ENCODE data around the gene CDC45. TPM values are rescaled to one million over a fixed set of nuclear protein-coding genes. Genes with fewer than 3 reads are reported as not detected.
A peak's percentile ranks its signal among the peaks of the same experiment; 100 is the strongest.

Gene CDC45
- total and polyA plus RNA-seq, 2 donors from 2014 or later = 0.32 to 1.1 TPM

- H3K4me1 ChIP-seq (ENCODE audit: control insufficient read depth in 2 of 3, insufficient read depth in 2 of 3, low read depth in 1 of 3, low read length in 3 of 3) = no peaks in the 10 kb centered on the region
- no peak overlapping the region for H3K9ac ChIP-seq (ENCODE audit: low read length in 3 of 3)
- no peaks in the 10 kb centered on the region for H3K27me3 ChIP-seq (ENCODE audit: control insufficient read depth, insufficient read depth, low read length)
- H3K36me3 ChIP-seq (ENCODE audit: control insufficient read depth in 2 of 3, insufficient read depth in 3 of 3, low read length in 3 of 3) = peaks cover 9 to 53% (median 44%) of the 10 kb centered on the region in 3 donors
- no peak overlapping the region for H3K4me3 ChIP-seq (ENCODE audit: low read length in 3 of 3)
- intact Hi-C loops (cut with DNase I) = no loop called here
- DNase-seq = peak in 1 of 5 donors; percentile 81
- TF ChIP-seq, protein P1, sequence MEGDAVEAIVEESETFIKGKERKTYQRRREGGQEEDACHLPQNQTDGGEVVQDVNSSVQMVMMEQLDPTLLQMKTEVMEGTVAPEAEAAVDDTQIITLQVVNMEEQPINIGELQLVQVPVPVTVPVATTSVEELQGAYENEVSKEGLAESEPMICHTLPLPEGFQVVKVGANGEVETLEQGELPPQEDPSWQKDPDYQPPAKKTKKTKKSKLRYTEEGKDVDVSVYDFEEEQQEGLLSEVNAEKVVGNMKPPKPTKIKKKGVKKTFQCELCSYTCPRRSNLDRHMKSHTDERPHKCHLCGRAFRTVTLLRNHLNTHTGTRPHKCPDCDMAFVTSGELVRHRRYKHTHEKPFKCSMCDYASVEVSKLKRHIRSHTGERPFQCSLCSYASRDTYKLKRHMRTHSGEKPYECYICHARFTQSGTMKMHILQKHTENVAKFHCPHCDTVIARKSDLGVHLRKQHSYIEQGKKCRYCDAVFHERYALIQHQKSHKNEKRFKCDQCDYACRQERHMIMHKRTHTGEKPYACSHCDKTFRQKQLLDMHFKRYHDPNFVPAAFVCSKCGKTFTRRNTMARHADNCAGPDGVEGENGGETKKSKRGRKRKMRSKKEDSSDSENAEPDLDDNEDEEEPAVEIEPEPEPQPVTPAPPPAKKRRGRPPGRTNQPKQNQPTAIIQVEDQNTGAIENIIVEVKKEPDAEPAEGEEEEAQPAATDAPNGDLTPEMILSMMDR (IDR thresholded peaks at IDR 0.05; ENCODE audit: borderline replicate concordance, extremely low read depth, insufficient read depth) = no peak
- H3K27ac ChIP-seq (ENCODE audit: low read depth in 2 of 2, low read length in 2 of 2) = no peak overlapping the region
- FAIRE-seq = no peak
- H3K9me3 ChIP-seq (ENCODE audit: control insufficient read depth in 2 of 3, insufficient read depth in 1 of 3, low read length in 3 of 3) = no peaks in the 10 kb centered on the region
These were observed 15.9 kb upstream of the CDC45 start for GRCh38 chr22:19463491-19464469.

- DNase-seq (no peak), FAIRE-seq (no peak)
- H3K4me3 ChIP-seq (ENCODE audit: low read length in 3 of 3) = no peak overlapping the region
- no peaks in the 10 kb centered on the region for H3K9me3 ChIP-seq (ENCODE audit: control insufficient read depth in 2 of 3, insufficient read depth in 1 of 3, low read length in 3 of 3)
- intact Hi-C loops (cut with DNase I) = no loop called here
- TF ChIP-seq, protein P1 (IDR thresholded peaks at IDR 0.05; ENCODE audit: borderline replicate concordance, extremely low read depth, insufficient read depth) = no peak
- H3K36me3 ChIP-seq (ENCODE audit: control insufficient read depth in 2 of 3, insufficient read depth in 3 of 3, low read length in 3 of 3) = peaks cover 9 to 60% (median 51%) of the 10 kb centered on the region in 3 donors
- peak overlapping the region in 1 of 2 donors; percentile 16 for H3K27ac ChIP-seq (ENCODE audit: low read depth in 2 of 2, low read length in 2 of 2)
- no peak overlapping the region for H3K9ac ChIP-seq (ENCODE audit: low read length in 3 of 3)
- no peaks in the 10 kb centered on the region for H3K27me3 ChIP-seq (ENCODE audit: control insufficient read depth, insufficient read depth, low read length)
- no peaks in the 10 kb centered on the region for H3K4me1 ChIP-seq (ENCODE audit: control insufficient read depth in 2 of 3, insufficient read depth in 2 of 3, low read depth in 1 of 3, low read length in 3 of 3)
These were observed 15.2 kb upstream of the CDC45 start for GRCh38 chr22:19464546-19464945.

DNA sequence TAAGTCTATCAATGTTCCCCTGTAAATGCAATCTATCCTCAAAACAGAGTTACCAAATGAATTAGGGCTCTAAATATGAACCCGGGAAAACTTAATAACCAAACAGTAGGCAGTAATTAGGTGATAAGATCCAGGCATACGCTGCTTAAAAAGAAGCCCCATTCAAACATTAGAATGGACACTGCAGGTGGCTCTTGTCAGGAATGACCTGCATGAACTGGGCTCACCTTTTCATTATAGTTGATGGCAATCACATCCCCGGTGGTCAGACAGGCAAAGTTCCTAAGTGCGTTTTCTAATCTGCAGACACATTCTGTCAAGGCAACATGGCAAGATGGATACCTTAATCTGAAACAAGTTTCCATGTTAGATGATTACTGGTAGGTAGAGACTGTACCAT lies 14.7 kb upstream of the CDC45 start:
- Histone ChIP-seq H3K4me1 (ENCODE audit: control insufficient read depth in 2 of 3, insufficient read depth in 2 of 3, low read depth in 1 of 3, low read length in 3 of 3) (no peaks in the 10 kb centered on the region), H3K4me3 (ENCODE audit: low read length in 3 of 3) (no peak overlapping the region), H3K27ac (ENCODE audit: low read depth in 2 of 2, low read length in 2 of 2) (peak overlapping the region in 1 of 2 donors; percentile 16), H3K36me3 (ENCODE audit: control insufficient read depth in 2 of 3, insufficient read depth in 3 of 3, low read length in 3 of 3) (peaks cover 9 to 64% (median 56%) of the 10 kb centered on the region in 3 donors), H3K9me3 (ENCODE audit: control insufficient read depth in 2 of 3, insufficient read depth in 1 of 3, low read length in 3 of 3) (no peaks in the 10 kb centered on the region), H3K27me3 (ENCODE audit: control insufficient read depth, insufficient read depth, low read length) (no peaks in the 10 kb centered on the region), H3K9ac (ENCODE audit: low read length in 3 of 3) (no peak overlapping the region)
- FAIRE-seq (no peak), DNase-seq (no peak)
- TF ChIP-seq, protein P1 (IDR thresholded peaks at IDR 0.05; ENCODE audit: borderline replicate concordance, extremely low read depth, insufficient read depth) = no peak
- intact Hi-C loops (cut with DNase I) = no loop called here

Measured in kidney (tissue), 14 donors.